ENCODE measurements around the gene KIF15.

The KIF15 gene

DNA sequence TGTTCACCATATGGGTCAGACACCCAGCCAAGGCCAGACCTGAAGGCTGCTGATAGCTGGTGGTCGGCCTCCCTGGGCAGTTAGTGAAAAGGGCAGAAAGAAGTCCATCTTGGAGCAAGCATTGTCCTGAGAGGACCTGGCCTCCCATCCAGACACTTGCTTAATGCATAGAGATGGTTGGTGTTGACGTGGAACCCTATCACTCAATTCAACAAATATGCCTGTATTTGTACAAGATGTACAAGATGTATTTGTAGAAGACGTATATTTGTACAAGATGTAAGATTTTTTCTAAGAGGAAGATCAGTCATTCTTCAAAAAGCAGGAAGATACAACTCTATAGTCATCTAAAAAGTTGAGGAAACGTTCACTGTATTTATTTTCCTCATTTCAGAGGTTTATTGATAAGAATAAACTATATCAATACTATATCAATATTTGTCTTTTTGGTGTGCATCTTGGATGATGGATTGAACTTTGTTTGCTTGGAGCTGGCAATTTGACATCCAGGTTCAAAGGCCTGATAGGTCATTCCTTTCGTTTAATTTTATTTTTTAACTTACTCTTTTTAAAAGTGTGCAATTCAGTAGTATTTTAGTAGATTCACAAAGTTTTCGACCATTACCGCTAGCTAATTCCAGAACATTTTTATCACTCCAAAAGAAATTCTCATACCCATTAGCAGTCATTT lies 106.0 kb downstream of the KIF15 start:
- no peak for DNase-seq
- Histone ChIP-seq H3K27me3 (ENCODE audit: control insufficient read depth in 1 of 2, insufficient read depth in 1 of 2, low read length in 2 of 2) (no peaks in the 10 kb centered on the region), H4K91ac (ENCODE audit: low read length) (no peak overlapping the region), H3K14ac (ENCODE audit: low read length in 2 of 2) (no peak overlapping the region), H3K9ac (ENCODE audit: low read length) (no peak overlapping the region), H2BK15ac (ENCODE audit: low read depth, poor library complexity, severe bottlenecking) (no peak overlapping the region), H3K4me1 (ENCODE audit: control insufficient read depth, insufficient read depth, low read depth, low read length) (peaks cover 6% of the 10 kb centered on the region), H2AK5ac (ENCODE audit: low read length, severe bottlenecking) (no peak overlapping the region), H2BK120ac (ENCODE audit: low read depth, low read length) (no peak overlapping the region), H3K23ac (ENCODE audit: low read length in 2 of 2) (no peak overlapping the region), H4K8ac (ENCODE audit: low read length) (no peak overlapping the region), H3K9me3 (ENCODE audit: control insufficient read depth, low read length) (no peaks in the 10 kb centered on the region), H2AFZ (ENCODE audit: low read depth, low read length) (no peak overlapping the region), H3K79me1 (replicated peaks; ENCODE audit: low read length, poor library complexity, severe bottlenecking) (peaks cover 25% of the 10 kb centered on the region), H3K4me2 (ENCODE audit: low read length, poor library complexity, severe bottlenecking) (no peak overlapping the region), H2BK5ac (ENCODE audit: low read depth, low read length, poor library complexity, severe bottlenecking) (no peak overlapping the region), H2BK12ac (ENCODE audit: low read length in 2 of 2) (no peak overlapping the region), H3K4ac (ENCODE audit: low read depth in 1 of 2, low read length in 2 of 2) (no peak overlapping the region), H3K27ac (ENCODE audit: low read length, poor library complexity, severe bottlenecking) (no peak overlapping the region), H3K18ac (ENCODE audit: low read depth in 1 of 2, low read length in 2 of 2) (no peak overlapping the region), H3K36me3 (ENCODE audit: control insufficient read depth in 1 of 2, insufficient read depth in 2 of 2, low read depth in 1 of 2, low read length in 2 of 2) (peaks cover 13 to 16% of the 10 kb centered on the region in 2 experiments), H3K4me3 (ENCODE audit: insufficient read depth in 1 of 2, low read depth in 1 of 2, low read length in 2 of 2) (no peak overlapping the region)
- WGBS = 98% methylated on average over 3 of the region's 7 CpGs

DNA sequence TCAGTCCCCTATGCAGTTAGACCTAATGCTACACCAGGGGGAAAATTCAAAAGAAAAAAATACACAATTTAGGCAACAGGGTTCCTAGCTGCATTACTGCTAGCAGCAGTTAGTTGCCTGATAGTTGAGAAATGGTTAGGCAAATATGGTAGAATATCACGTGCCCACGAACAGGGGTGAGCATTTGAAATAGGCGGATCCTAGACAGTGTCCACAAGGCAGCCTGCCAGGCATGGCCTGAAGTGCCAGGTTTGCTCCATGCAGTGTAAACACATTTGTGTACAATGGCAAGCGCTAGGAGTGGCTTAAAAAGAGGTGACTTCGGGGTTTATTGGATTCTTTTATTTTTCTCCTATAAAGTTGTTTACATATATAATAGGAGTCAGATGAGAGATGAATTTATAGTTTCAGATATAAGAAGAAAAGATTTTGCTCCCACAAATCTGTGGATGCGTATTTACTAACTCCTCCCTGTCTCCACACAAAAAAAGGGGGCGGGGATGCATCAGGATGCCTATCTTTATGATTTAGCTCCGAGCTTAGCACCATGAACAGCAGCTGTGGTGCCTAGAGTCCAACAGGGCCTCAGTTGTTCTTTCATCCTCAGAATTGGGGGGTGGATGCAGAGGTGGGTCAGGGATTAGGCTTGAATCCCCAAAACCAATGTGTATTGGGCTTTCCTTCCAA lies 108.9 kb downstream of the KIF15 start:
- no peak overlapping the region for H2AFZ ChIP-seq (ENCODE audit: low read depth, low read length)
- no peak overlapping the region for H3K18ac ChIP-seq (ENCODE audit: low read depth in 1 of 2, low read length in 2 of 2)
- no peak overlapping the region for H3K4ac ChIP-seq (ENCODE audit: low read depth in 1 of 2, low read length in 2 of 2)
- peaks cover 7 to 9% of the 10 kb centered on the region in 2 experiments for H3K36me3 ChIP-seq (ENCODE audit: control insufficient read depth in 1 of 2, insufficient read depth in 2 of 2, low read depth in 1 of 2, low read length in 2 of 2)
- H3K4me3 ChIP-seq (ENCODE audit: insufficient read depth in 1 of 2, low read depth in 1 of 2, low read length in 2 of 2) = no peak overlapping the region
- H3K4me2 ChIP-seq (ENCODE audit: low read length, poor library complexity, severe bottlenecking) = no peak overlapping the region
- no peak overlapping the region for H2BK15ac ChIP-seq (ENCODE audit: low read depth, poor library complexity, severe bottlenecking)
- H3K27ac ChIP-seq (ENCODE audit: low read length, poor library complexity, severe bottlenecking) = no peak overlapping the region
- no peak overlapping the region for H3K9ac ChIP-seq (ENCODE audit: low read length)
- no peak for DNase-seq
- H2BK120ac ChIP-seq (ENCODE audit: low read depth, low read length) = no peak overlapping the region
- no peak overlapping the region for H4K8ac ChIP-seq (ENCODE audit: low read length)
- peaks cover 1% of the 10 kb centered on the region for H3K4me1 ChIP-seq (ENCODE audit: control insufficient read depth, insufficient read depth, low read depth, low read length)
- H2BK5ac ChIP-seq (ENCODE audit: low read depth, low read length, poor library complexity, severe bottlenecking) = no peak overlapping the region
- no peaks in the 10 kb centered on the region for H3K27me3 ChIP-seq (ENCODE audit: control insufficient read depth in 1 of 2, insufficient read depth in 1 of 2, low read length in 2 of 2)
- H3K9me3 ChIP-seq (ENCODE audit: control insufficient read depth, low read length) = no peaks in the 10 kb centered on the region
- no peak overlapping the region for H3K14ac ChIP-seq (ENCODE audit: low read length in 2 of 2)
- H2AK5ac ChIP-seq (ENCODE audit: low read length, severe bottlenecking) = no peak overlapping the region
- no peak overlapping the region for H3K23ac ChIP-seq (ENCODE audit: low read length in 2 of 2)
- H2BK12ac ChIP-seq (ENCODE audit: low read length in 2 of 2) = no peak overlapping the region
- H4K91ac ChIP-seq (ENCODE audit: low read length) = no peak overlapping the region
- H3K79me1 ChIP-seq (replicated peaks; ENCODE audit: low read length, poor library complexity, severe bottlenecking) = peaks cover 5% of the 10 kb centered on the region
- 97% methylated on average over 6 of the region's 8 CpGs for WGBS

DNA sequence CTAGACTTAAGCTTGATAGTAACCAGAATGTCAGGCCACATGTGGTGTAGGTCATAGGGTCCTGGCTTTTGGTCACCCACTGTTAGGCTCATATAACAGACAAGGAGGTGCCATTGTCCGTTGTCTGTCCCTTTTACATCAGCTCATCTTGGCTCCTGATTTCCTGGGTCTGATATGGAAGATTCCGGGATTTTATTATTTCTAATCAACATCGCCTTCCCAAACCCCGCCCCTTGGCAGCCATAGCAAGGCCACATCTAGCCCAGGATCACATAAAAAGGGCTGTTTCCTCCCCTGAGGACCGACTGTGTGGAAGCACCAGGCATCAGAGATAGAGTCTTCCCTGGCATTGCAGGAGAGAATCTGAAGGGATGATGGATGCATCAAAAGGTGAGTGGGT lies 112.7 kb downstream of the KIF15 start, which contains the start of gene TGM4:
Gene TGM4, plus strand, starts transcription at position 301 of the 400 bp plus-strand sequence. Its CDS starts 71 bp downstream, at position 372.
- DNase-seq = no peak
- Histone ChIP-seq H2AFZ (ENCODE audit: low read depth, low read length) (peak within 1 kb of the TSS; percentile 30), H3K18ac (ENCODE audit: low read depth in 1 of 2, low read length in 2 of 2) (no peak within 1 kb of the TSS), H3K9me3 (ENCODE audit: control insufficient read depth, low read length) (no peaks in the 10 kb centered on the region), H3K27ac (ENCODE audit: low read length, poor library complexity, severe bottlenecking) (no peak within 1 kb of the TSS), H2BK120ac (ENCODE audit: low read depth, low read length) (no peak within 1 kb of the TSS), H3K4ac (ENCODE audit: low read depth in 1 of 2, low read length in 2 of 2) (no peak within 1 kb of the TSS), H3K9ac (ENCODE audit: low read length) (no peak within 1 kb of the TSS), H4K8ac (ENCODE audit: low read length) (no peak within 1 kb of the TSS), H3K23ac (ENCODE audit: low read length in 2 of 2) (no peak within 1 kb of the TSS), H3K79me1 (replicated peaks; ENCODE audit: low read length, poor library complexity, severe bottlenecking) (no peaks in the 10 kb centered on the region), H2BK5ac (ENCODE audit: low read depth, low read length, poor library complexity, severe bottlenecking) (no peak within 1 kb of the TSS), H3K14ac (ENCODE audit: low read length in 2 of 2) (no peak within 1 kb of the TSS), H3K36me3 (ENCODE audit: control insufficient read depth in 1 of 2, insufficient read depth in 2 of 2, low read depth in 1 of 2, low read length in 2 of 2) (no peaks in the 10 kb centered on the region), H3K4me1 (ENCODE audit: control insufficient read depth, insufficient read depth, low read depth, low read length) (no peaks in the 10 kb centered on the region), H3K4me2 (ENCODE audit: low read length, poor library complexity, severe bottlenecking) (no peak within 1 kb of the TSS), H2BK12ac (ENCODE audit: low read length in 2 of 2) (no peak within 1 kb of the TSS), H2BK15ac (ENCODE audit: low read depth, poor library complexity, severe bottlenecking) (no peak within 1 kb of the TSS), H3K4me3 (ENCODE audit: insufficient read depth in 1 of 2, low read depth in 1 of 2, low read length in 2 of 2) (no peak within 1 kb of the TSS), H3K27me3 (ENCODE audit: control insufficient read depth in 1 of 2, insufficient read depth in 1 of 2, low read length in 2 of 2) (no peaks in the 10 kb centered on the region), H4K91ac (ENCODE audit: low read length) (no peak within 1 kb of the TSS), H2AK5ac (ENCODE audit: low read length, severe bottlenecking) (no peak within 1 kb of the TSS)
- 89% methylated on average over 5 of the region's 5 CpGs for WGBS

DNA sequence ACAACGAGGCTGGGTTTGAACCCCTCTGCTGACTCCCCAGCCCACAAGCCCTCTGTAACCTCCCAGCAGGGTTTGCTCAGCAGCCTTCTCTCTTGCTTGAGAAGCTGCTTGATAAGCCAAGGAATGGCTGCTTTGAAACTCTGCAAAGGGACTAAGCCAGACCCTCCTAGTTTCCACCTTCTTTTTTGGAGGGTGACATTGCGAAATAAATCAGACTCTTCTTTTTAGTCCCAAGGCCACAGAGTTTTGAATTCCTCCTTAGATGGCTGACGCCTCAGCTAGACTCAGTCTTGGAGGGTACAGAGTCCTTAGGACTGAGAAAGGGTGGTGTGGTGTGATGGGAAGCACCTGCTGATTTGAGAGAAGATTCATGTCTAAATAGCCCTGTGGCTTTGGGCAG lies 114.0 kb downstream of the KIF15 start:
- no peak overlapping the region for H2BK12ac ChIP-seq (ENCODE audit: low read length in 2 of 2)
- H3K4me3 ChIP-seq (ENCODE audit: insufficient read depth in 1 of 2, low read depth in 1 of 2, low read length in 2 of 2) = no peak overlapping the region
- H3K9ac ChIP-seq (ENCODE audit: low read length) = no peak overlapping the region
- no peak overlapping the region for H3K4me2 ChIP-seq (ENCODE audit: low read length, poor library complexity, severe bottlenecking)
- H2AFZ ChIP-seq (ENCODE audit: low read depth, low read length) = no peak overlapping the region
- no peak overlapping the region for H3K18ac ChIP-seq (ENCODE audit: low read depth in 1 of 2, low read length in 2 of 2)
- no peak overlapping the region for H3K14ac ChIP-seq (ENCODE audit: low read length in 2 of 2)
- no peaks in the 10 kb centered on the region for H3K9me3 ChIP-seq (ENCODE audit: control insufficient read depth, low read length)
- no peak overlapping the region for H4K91ac ChIP-seq (ENCODE audit: low read length)
- H2BK120ac ChIP-seq (ENCODE audit: low read depth, low read length) = no peak overlapping the region
- H2BK15ac ChIP-seq (ENCODE audit: low read depth, poor library complexity, severe bottlenecking) = no peak overlapping the region
- DNase-seq = no peak
- no peak overlapping the region for H3K27ac ChIP-seq (ENCODE audit: low read length, poor library complexity, severe bottlenecking)
- H3K4me1 ChIP-seq (ENCODE audit: control insufficient read depth, insufficient read depth, low read depth, low read length) = peaks cover 2% of the 10 kb centered on the region
- H3K36me3 ChIP-seq (ENCODE audit: control insufficient read depth in 1 of 2, insufficient read depth in 2 of 2, low read depth in 1 of 2, low read length in 2 of 2) = no peaks in the 10 kb centered on the region
- WGBS = 77% methylated on average over 3 of the region's 3 CpGs
- no peak overlapping the region for H3K4ac ChIP-seq (ENCODE audit: low read depth in 1 of 2, low read length in 2 of 2)
- no peak overlapping the region for H4K8ac ChIP-seq (ENCODE audit: low read length)
- H3K27me3 ChIP-seq (ENCODE audit: control insufficient read depth in 1 of 2, insufficient read depth in 1 of 2, low read length in 2 of 2) = no peaks in the 10 kb centered on the region
- no peak overlapping the region for H3K23ac ChIP-seq (ENCODE audit: low read length in 2 of 2)
- H2BK5ac ChIP-seq (ENCODE audit: low read depth, low read length, poor library complexity, severe bottlenecking) = no peak overlapping the region
- H2AK5ac ChIP-seq (ENCODE audit: low read length, severe bottlenecking) = no peak overlapping the region
- H3K79me1 ChIP-seq (replicated peaks; ENCODE audit: low read length, poor library complexity, severe bottlenecking) = no peaks in the 10 kb centered on the region

All from mesenchymal stem cell (in vitro differentiated cells and primary cell).